Stimulated activated CD4-positive, alpha-beta T cell treated with anti-CD3 and anti-CD28 coated beads, Interleukin-1b, Interleukin-23, amount 100 ng/mL, for 4 hours (primary cell): Measurements from ENCODE around the gene RNASE2.
"Not testable (repeated sequence)": the region's sequence is repeated elsewhere in the genome, so short reads cannot be mapped to it uniquely, and the experiment has no call there.

Experiments used
- DNase-seq, 2 donors: peaks; one replicate each; pipeline ENCODE4 v3.0.0-alpha.2; 2020; ENCODE audit warnings: low read depth in 2 of 2

Gene RNASE2

GRCh38 chr14:20954736-20955537 lies at the start of gene RNASE2:
Gene RNASE2, plus strand, starts transcription at chr14:20955487. Its CDS starts 285 bp downstream, at chr14:20955772.
- DNase-seq, result not testable (repeated sequence)

DNA sequence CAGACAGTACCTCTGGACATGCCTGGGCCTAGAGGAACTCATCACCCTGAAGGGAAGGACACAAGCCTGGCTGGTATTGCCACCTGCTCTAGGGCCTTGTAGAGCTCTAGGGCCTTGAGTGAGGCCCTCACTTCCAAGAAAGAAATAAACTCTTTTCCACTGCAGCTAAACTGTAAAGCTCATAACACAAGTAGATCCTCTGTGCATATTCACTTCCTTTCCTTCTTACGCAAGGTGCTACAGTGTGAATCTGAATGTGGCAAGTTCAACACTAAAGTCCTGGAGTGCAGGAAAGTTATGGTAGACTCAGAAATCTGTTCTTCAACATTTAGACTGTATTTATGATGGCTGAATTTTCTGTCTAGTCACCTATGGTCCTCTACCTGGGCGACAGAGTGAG lies 49.6 kb upstream of the RNASE2 start:
- no peak for DNase-seq

DNA sequence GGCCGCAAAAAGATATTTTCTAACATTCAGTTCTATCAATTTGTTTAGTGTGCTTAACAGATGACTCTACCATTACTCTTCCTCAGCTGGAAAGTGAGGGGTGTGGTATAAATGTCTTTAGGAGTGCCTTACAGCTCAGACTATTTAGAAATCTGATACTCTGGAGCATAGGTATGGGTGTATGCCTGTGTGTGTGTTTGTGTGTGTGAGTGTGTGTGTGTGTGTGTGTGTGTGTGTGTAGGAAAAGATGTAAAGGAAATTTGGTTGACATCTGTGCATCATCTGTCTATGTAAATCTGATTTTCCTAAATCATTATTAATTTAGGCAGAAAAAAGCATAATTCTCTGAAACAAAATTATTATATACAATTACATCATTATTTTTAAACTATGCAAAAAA lies 48.1 kb upstream of the RNASE2 start:
- DNase-seq, result no peak

DNA sequence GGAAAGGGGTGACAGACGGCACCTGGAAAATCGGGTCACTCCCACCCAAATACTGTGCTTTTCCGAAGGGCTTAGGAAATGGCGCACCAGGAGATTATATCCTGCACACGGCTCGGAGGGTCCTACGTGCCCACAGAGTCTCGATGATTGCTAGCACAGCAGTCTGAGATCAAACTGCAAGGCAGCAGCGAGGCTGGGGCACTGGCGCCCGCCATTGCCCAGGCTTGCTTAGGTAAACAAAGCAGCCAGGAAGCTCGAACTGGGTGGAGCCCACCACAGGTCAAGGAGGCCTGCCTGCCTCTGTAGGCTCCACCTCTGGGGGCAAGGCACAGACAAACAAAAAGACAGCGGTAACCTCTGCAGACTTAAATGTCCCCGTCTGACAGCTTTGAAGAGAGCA lies 44.5 kb upstream of the RNASE2 start:
- DNase-seq, result not testable (repeated sequence)

- not testable (repeated sequence) for DNase-seq
These were observed 36.1 kb upstream of the RNASE2 start for GRCh38 chr14:20919038-20919756.

GRCh38 chr14:20923766-20924297 lies 31.5 kb upstream of the RNASE2 start:
- DNase-seq, result not testable (repeated sequence)

- DNase-seq, result peak in 1 of 2 donors; percentile 3
These were observed 21.0 kb upstream of the RNASE2 start for GRCh38 chr14:20934148-20934762.

DNA sequence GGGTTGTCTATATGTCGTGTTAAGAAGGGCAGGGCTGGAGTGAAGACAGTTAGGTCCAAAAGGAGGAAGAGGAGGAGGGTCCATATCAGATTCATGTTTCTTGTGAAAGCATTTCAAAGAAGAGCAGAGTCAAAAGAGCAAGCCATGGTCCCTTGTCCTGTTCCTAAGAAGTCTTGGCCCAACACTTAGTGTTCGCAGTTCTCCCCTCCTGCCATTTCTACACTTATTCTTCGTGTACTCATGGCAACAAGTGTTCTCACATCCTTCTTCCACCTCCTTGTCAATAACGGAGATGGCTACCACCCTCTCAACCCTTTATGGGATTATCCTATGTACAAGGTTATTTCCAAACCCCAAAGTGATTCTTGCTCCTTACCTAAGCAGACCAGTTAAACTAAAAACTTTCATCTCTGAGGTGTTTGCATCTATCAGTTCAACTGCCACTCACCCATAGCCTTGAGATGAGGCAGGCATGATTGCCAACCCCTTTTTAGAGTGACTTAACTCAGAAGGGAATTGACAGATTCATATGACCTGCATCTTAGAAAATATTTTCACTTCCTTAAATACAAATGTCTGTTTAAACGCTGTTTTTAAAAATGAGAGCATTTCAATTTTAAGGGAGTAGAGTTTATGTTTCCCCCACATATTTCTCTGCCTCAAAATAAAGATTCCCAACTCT lies 19.8 kb upstream of the RNASE2 start:
- DNase-seq, result no peak

GRCh38 chr14:20945146-20945545 lies 10.1 kb upstream of the RNASE2 start:
- DNase-seq, result not testable (repeated sequence)

- not testable (repeated sequence) for DNase-seq
These were observed 8.6 kb upstream of the RNASE2 start for GRCh38 chr14:20946707-20947106.

GRCh38 chr14:20955538-20955873 lies 219 bp downstream of the RNASE2 start:
- DNase-seq, result not testable (repeated sequence)

DNA sequence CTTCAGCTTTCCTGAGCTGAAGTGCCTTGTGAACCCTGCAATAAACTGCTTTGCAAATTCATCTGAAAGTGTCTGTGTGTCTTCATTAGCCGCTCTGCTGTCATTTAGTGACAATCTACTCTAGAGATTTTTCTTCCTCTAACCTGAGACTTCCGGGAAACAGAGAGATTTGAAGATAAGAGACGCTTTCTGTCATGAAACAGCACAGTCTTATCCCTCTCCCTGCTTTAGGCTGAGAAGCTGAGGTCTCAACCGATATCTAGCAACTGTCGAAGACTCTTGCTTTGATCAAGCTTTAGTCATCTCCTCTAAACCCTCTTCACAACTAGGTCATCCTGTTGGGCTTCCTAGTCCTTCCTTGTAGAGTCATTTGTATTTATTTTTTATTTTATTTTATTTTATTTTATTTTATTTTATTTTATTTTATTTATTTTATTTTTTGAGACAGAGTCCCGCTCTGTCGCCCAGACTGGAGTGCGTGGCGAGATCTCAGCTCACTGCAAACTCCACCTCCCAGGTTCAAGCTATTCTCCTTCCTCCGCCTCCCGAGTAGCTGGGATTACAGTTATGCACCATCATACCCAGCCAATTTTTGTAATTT lies 1.2 kb downstream of the RNASE2 start:
- no peak for DNase-seq

DNA sequence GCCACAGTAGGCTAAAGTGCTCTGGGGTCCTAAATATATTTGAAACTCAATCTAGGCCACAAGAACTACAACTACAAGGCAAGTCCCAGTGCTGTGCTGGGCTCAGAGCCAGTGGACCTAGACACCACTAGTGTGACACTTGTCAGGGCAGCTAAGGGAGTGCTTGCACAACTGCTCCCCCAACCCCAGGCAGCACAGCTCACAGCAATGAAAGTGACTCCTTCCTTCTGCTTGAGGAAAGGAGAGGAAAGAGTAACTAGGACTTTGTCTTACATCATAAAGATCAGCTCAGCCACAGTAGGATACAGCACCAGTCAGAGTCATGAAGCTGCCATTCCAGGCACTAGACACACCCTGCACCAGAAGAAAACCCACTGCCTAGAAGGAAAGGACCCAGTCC lies 3.7 kb downstream of the RNASE2 start:
- not testable (repeated sequence) for DNase-seq

DNA sequence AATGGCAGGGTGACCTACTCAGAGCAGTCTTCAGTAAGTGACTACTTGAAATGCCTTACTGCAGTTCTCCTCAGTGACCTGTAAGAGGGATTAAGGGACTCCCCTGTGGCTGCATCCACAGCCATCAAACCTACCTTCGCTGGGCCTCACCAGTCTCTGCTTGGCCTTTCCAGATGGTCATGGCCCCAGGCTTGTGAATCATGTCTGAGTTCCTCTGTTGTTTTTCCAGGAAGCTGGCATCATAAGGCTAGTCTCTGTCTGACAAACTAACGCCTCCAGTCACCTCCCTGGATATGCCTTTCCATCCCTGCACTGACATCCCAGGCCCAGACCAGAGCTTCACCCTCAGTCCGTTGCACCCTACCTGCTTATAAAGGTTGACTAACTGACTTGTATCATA lies 14.0 kb downstream of the RNASE2 start:
- DNase-seq, result no peak

DNA sequence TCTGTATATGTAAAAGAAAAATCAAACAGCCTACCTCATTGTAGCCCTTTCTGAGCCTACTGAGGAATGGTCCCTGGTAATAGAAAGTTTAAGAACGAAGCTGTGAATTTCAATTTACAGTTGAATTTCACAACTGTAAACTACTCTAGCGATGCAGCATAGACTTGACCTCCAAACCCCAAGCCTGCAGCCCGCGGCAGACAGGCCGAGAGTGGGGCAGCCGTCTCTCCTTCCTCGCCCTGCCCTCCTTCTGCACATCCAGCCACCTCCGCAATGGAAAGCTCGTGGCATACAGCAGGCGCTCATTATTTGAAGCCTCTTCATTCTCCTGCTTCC lies 15.3 kb downstream of the RNASE2 start:
- no peak for DNase-seq

GRCh38 chr14:20970983-20971704 lies 15.9 kb downstream of the RNASE2 start:
- peak; percentile 63 to 74 for DNase-seq

DNA sequence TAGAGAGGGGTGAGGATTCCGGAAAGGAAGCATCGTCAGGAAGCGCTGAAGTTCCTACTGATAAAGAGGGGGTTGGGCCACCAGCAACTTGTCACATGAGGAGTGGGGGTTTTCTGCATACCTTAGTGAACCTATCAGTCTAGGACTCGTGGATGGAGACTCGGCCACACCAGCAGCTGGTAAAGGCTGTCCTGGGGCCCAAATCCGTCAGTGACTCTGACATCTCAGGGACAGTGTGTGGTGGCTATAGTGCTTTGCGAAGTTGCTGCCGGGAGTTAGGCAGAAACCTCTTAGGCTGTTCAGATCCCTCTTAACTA lies 16.4 kb downstream of the RNASE2 start:
- DNase-seq, result no peak

- DNase-seq, result no peak
These were observed 18.2 kb downstream of the RNASE2 start for GRCh38 chr14:20973501-20973900.

GRCh38 chr14:20976291-20976690 lies 21.0 kb downstream of the RNASE2 start:
- DNase-seq, result no peak

GRCh38 chr14:20978687-20979086 lies 23.4 kb downstream of the RNASE2 start:
- no peak for DNase-seq

DNA sequence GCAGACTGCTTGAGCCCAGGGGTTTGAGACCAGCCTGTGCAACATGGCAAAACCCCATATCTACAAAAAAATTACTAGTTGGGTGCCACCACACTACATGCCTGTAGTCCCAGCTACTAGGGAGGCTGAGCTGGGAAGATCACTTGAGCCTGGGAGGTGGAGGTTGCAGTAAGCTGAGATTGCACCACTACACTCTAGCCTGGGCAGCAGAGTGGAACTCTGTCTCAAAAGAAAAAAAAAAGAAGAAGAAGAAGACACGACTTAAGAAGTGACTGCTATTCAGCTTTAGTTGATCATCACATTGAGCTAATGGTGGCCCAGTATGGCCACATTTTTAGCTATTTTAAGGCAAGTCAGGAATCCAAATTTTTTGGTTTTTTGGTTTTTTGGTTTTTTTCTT lies 25.6 kb downstream of the RNASE2 start:
- no peak for DNase-seq
